Heart left ventricle (tissue), 16 donors: ENCODE results near the gene GAK. TPM values are rescaled to one million over a fixed set of nuclear protein-coding genes. Genes with fewer than 3 reads are reported as not detected.

Source experiments
- ATAC-seq, 4 donors: fragments of 200-7000 bp; cut with Tn5 transposase; one replicate each; pipeline ENCODE4 v1.9.1; 2020 to 2022; ENCODE audit warnings: moderate library complexity in 4 of 4, mild to moderate bottlenecking in 3 of 4, moderate number of reproducible peaks in 1 of 4
- DNase-seq, 5 donors: peaks; one replicate each; pipeline ENCODE4 v3.0.0-alpha.2; 2020
- H3K27ac ChIP-seq, 12 donors: fragments of 200-600 bp; sonication (generic) in 4 of 12; one replicate each; pipeline versions ENCODE4 v1.5.0 to v1.8.0; 2016 to 2022; ENCODE audit warnings: mild to moderate bottlenecking in 2 of 12
- H3K27me3 ChIP-seq, 9 donors: fragments of 200-600 bp; sonication (generic) in 2 of 9; one replicate each; pipeline versions ENCODE4 v1.5.1 to v1.8.0; 2016 to 2022; ENCODE audit warnings: mild to moderate bottlenecking in 3 of 9
- H3K36me3 ChIP-seq, 9 donors: fragments of 200-600 bp; sonication (generic) in 2 of 9; one replicate each; pipeline versions ENCODE4 v1.5.0 to v1.8.0; 2018 to 2022; ENCODE audit warnings: mild to moderate bottlenecking in 2 of 9
- H3K4me1 ChIP-seq, 12 donors: fragments of 200-600 bp; sonication (generic) in 4 of 12; one replicate each; pipeline versions ENCODE4 v1.5.0 to v1.8.0; 2016 to 2022; ENCODE audit warnings: mild to moderate bottlenecking in 3 of 12
- H3K4me3 ChIP-seq, 12 donors: fragments of 200-600 bp; sonication (generic) in 4 of 12; one replicate each; pipeline versions ENCODE4 v1.5.0 to v1.8.0; 2017 to 2022; ENCODE audit warnings: mild to moderate bottlenecking in 9 of 12, moderate library complexity in 4 of 12
- H3K9me3 ChIP-seq, 12 donors: fragments of 200-600 bp; sonication (generic) in 4 of 12; one replicate each; pipeline versions ENCODE4 v1.5.0 to v1.8.0; 2016 to 2022; ENCODE audit warnings: mild to moderate bottlenecking in 1 of 12
- CTCF ChIP-seq, 12 donors: fragments of 200-600 bp; sonication (generic) in 4 of 12; IDR thresholded peaks; one replicate each; pipeline versions ENCODE4 v1.5.0 to v1.8.0; 2018 to 2022; ENCODE audit warnings: antibody characterized with exemption in 12 of 12, mild to moderate bottlenecking in 5 of 12
- POLR2A ChIP-seq, 2 donors: fragments of 450-650 bp; IDR thresholded peaks; one replicate each; pipeline ENCODE4 v1.6.1; 2017; ENCODE audit warnings: antibody characterized with exemption in 2 of 2, mild to moderate bottlenecking in 2 of 2, moderate library complexity in 2 of 2
- WGBS, 4 donors: extraction: QIAGEN DNeasy Blood & Tissue Kit in 2 of 4; methylation state at CpG; one replicate each; pipeline versions ENCODE4 v1.1.5 to v1.1.7; 2013 to 2018; 5-methylcytosine and 5-hydroxymethylcytosine counted together
- intact Hi-C, 10 donors: fragments of 100-400 bp; cut with DNase I; formaldehyde crosslinking; loops; one replicate each; pipeline versions ENCODE4 v1.11.1 to v1.14.2; 2022
- polyA plus RNA-seq, 2 donors: library from polyadenylated mRNA; stranded (reverse); fragments of 200-250 nt; gene quantifications; one replicate each; pipeline ENCODE4 v1.2.3, GENCODE V29; 2013
- total RNA-seq, 9 donors: library from RNA; depleted of rRNA in 2 of 9; stranded (reverse); fragments of >200 nt in 2 of 9; fragmentation: NEBNext Ultra II Directional in 3 of 9; extraction: Animal tissue kit (Norgen Biotek cat#: 25700) in 3 of 9; gene quantifications; one replicate each; pipeline versions ENCODE4 v1.1.0 to v1.2.4, GENCODE V29; 2016 to 2023
- donor health status: ischemic (EF 13 %, LVEDD 7.1; RV severe dilation, severe dysfunction).
- donor health status: healthy with polysubstance abuse.
- donor health status: DM: no; HTN: yes; CAD: no.
- donor health status: DM: no; HTN: no; CAD: no.
- donor health status: ischemic (EF 25% LVEDD 6.9; RV normal size, moderate dysfunction).
- donor health status: ischemic (EF 25% LVEDD 5.7; RV mildly dilated, moderate dysfunction).
- donor health status: healthy.
- donor health status: DM: yes; HTN: yes; CAD: no.
- donor health status: ischemic (EF 35%, LVEDD 5.7; RV mildly dilated, moderate dysfunction).
- donor health status: nonischemic (EF 11% LVEDD 7.7; RV severe dilation, severe dysfunction).
- donor health status: DM: yes; HTN: yes; CAD: no.
- donor health status: PGD.
- donor health status: ischemic (EF 29% LVEDD 5.4; RV normal size, mild dysfunction).
- donor health status: nonischemic (EF 23%, LVEDD 6.1; RV moderate dilation, normal function).

GAK gene
- total and polyA plus RNA-seq, 11 donors = 22.8 to 55.1 (median 33.8) TPM

GRCh38 chr4:880684-881405 is 51.3 kb downstream of the GAK start:
- DNase-seq (no peak), ATAC-seq (no peak)
- Histone ChIP-seq H3K36me3 (peaks cover 0 to 97% (median 77%) of the 10 kb centered on the region in 9 donors), H3K27me3 (no peaks in the 10 kb centered on the region), H3K4me1 (no peaks in the 10 kb centered on the region), H3K27ac (no peak overlapping the region), H3K4me3 (no peak overlapping the region), H3K9me3 (no peaks in the 10 kb centered on the region)
- WGBS, 4 donors = 84 to 94% (median 92%) methylated on average over 11 to 17 of the region's 17 CpGs
- intact Hi-C loops = no loop called here
- no peak for TF ChIP-seq CTCF (IDR thresholded peaks at IDR 0.05)
- no peak for TF ChIP-seq POLR2A (IDR thresholded peaks at IDR 0.05)

GRCh38 chr4:879729-880077 is 52.4 kb downstream of the GAK start:
- DNase-seq = no peak
- no peak for ATAC-seq
- H3K27me3 ChIP-seq = no peaks in the 10 kb centered on the region
- H3K36me3 ChIP-seq = peaks cover 0 to 99% (median 88%) of the 10 kb centered on the region in 9 donors
- no peak overlapping the region for H3K4me3 ChIP-seq
- H3K4me1 ChIP-seq = no peaks in the 10 kb centered on the region
- intact Hi-C loops = no loop called here
- peak overlapping the region in 1 of 12 donors; percentile 74 for H3K27ac ChIP-seq
- H3K9me3 ChIP-seq = no peaks in the 10 kb centered on the region
- TF ChIP-seq CTCF (IDR thresholded peaks at IDR 0.05) (no peak), POLR2A (IDR thresholded peaks at IDR 0.05) (no peak)
- 91 to 95% (median 94%) methylated on average over 12 of the region's 12 CpGs for WGBS, 4 donors

GRCh38 chr4:878796-879728 is 53.1 kb downstream of the GAK start:
- no peaks in the 10 kb centered on the region for H3K4me1 ChIP-seq

GRCh38 chr4:877502-877901 is 54.6 kb downstream of the GAK start:
- DNase-seq = no peak
- H3K27me3 ChIP-seq = no peaks in the 10 kb centered on the region
- H3K9me3 ChIP-seq = no peaks in the 10 kb centered on the region
- H3K36me3 ChIP-seq = peaks cover 0 to 99% (median 90%) of the 10 kb centered on the region in 9 donors
- TF ChIP-seq POLR2A (IDR thresholded peaks at IDR 0.05) = no peak
- TF ChIP-seq CTCF (IDR thresholded peaks at IDR 0.05) = no peak
- H3K4me3 ChIP-seq = no peak overlapping the region
- WGBS, 4 donors = 89 to 94% (median 92%) methylated on average over 25 of the region's 25 CpGs
- ATAC-seq = no peak
- intact Hi-C loops = no loop called here
- no peak overlapping the region for H3K27ac ChIP-seq
- no peaks in the 10 kb centered on the region for H3K4me1 ChIP-seq

More at GRCh38 chr4:878796-879728, 53.1 kb downstream of the GAK start:
- Histone ChIP-seq H3K36me3 (peaks cover 0 to 99% (median 92%) of the 10 kb centered on the region in 9 donors), H3K4me3 (no peak overlapping the region), H3K9me3 (no peaks in the 10 kb centered on the region), H3K27ac (peak overlapping the region in 1 of 12 donors; percentile 74), H3K27me3 (no peaks in the 10 kb centered on the region)
- intact Hi-C loops = no loop called here
- 91 to 92% (median 92%) methylated on average over 23 of the region's 23 CpGs for WGBS, 4 donors
- ATAC-seq (no peak), DNase-seq (no peak)
- TF ChIP-seq POLR2A (IDR thresholded peaks at IDR 0.05) = no peak
